Measurements from ENCODE around the gene PRLR. TPM values are rescaled to one million over a fixed set of nuclear protein-coding genes. Genes with fewer than 3 reads are reported as not detected.

PRLR gene
- total RNA-seq, 1 experiment from 2014 or later: 2.5 TPM

DNA sequence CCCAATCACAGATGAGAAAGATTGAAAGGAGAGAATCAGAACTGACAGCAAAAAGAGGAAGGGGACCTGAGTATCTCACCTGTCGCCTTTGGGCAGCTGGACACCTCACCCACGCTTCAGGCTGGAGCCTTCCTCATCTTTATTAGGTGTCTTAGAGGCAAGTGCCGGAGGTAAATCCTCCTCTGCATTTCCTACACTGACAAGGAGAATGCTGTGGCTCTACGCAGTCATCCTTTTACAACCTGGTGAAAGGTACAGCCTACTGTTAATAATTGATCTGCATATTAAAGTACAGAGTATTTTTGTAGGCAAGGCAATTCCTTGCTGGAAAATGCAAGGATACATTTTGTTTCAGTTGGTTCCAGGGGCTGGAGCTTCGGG is 34.8 kb downstream of the PRLR start:
- WGBS (ENCODE audit: extremely low coverage, insufficient read length, low lambda C conversion rate): no CpG with 5 or more reads among the region's 5 CpGs
- no peak overlapping the region for H3T11ph ChIP-seq (ENCODE audit: low read length)
- H3K18ac ChIP-seq (ENCODE audit: insufficient read length, low read depth, low read length): no peak overlapping the region
- no peaks in the 10 kb centered on the region; a peak in 1 of 7 replicates for H3K36me3 Mint-ChIP-seq (ENCODE audit: insufficient read depth in 1 of 3, low read depth in 3 of 3)
- H3K9me3 ChIP-seq (ENCODE audit: control insufficient read depth, low read depth, low read length): no peaks in the 10 kb centered on the region
- H3K4me3 Mint-ChIP-seq: no peak overlapping the region
- no peaks in the 10 kb centered on the region for H3K79me1 ChIP-seq (ENCODE audit: insufficient read depth, low read depth, low read length, poor library complexity, severe bottlenecking)
- H3K4me1 ChIP-seq (ENCODE audit: insufficient read depth, low read length): no peaks in the 10 kb centered on the region
- no peak for DNase-seq
- no peak overlapping the region for H4K8ac ChIP-seq (replicated peaks; ENCODE audit: insufficient read length, low read depth, low read length)
- no peak overlapping the region for H3K9ac ChIP-seq (ENCODE audit: extremely low read depth, insufficient read length, low read length)
- H3K27ac Mint-ChIP-seq: no peak overlapping the region
- H3K4me1 Mint-ChIP-seq: peaks cover 7 to 9% of the 10 kb centered on the region in 2 experiments
- no peak overlapping the region for H4K91ac ChIP-seq (ENCODE audit: insufficient read length, low read depth, low read length)
- no peak overlapping the region for H2BK12ac ChIP-seq (ENCODE audit: insufficient read length, low read depth, low read length)
- no peak overlapping the region for H2BK5ac ChIP-seq (ENCODE audit: insufficient read length, low read length)
- H3K27me3 Mint-ChIP-seq (ENCODE audit: low read depth): peaks cover 2% of the 10 kb centered on the region
- no peak overlapping the region for H3K4me2 ChIP-seq (ENCODE audit: insufficient read depth, insufficient read length, low read length)
- H3K4ac ChIP-seq (ENCODE audit: low read depth, low read length): no peak overlapping the region
- no peak overlapping the region for H3K23ac ChIP-seq (ENCODE audit: insufficient read length, low read depth, low read length)
- H3K14ac ChIP-seq (ENCODE audit: insufficient read depth, low read length): no peak overlapping the region
- no peak overlapping the region for H3K56ac ChIP-seq (ENCODE audit: insufficient read length, low read depth, low read length)
- H3K23me2 ChIP-seq (ENCODE audit: insufficient read length, low read depth, low read length, poor library complexity, severe bottlenecking): no peaks in the 10 kb centered on the region
- H4K5ac ChIP-seq (ENCODE audit: insufficient read length, low read depth, low read length): no peak overlapping the region
- no peak overlapping the region for H2AK5ac ChIP-seq (ENCODE audit: insufficient read length, low read length)
- H3K27ac ChIP-seq (ENCODE audit: insufficient read length, low read depth, low read length): no peak overlapping the region
- H2AFZ ChIP-seq (ENCODE audit: low read length): no peak overlapping the region
- peaks cover 0 to 3% of the 10 kb centered on the region in 2 experiments; a peak in 1 of 5 replicates for H3K9me3 Mint-ChIP-seq
- H4K20me1 ChIP-seq (ENCODE audit: control insufficient read depth, insufficient read depth, insufficient read length): no peaks in the 10 kb centered on the region
- H3K79me2 ChIP-seq (ENCODE audit: insufficient read depth, low read length): no peaks in the 10 kb centered on the region
- H2BK15ac ChIP-seq (ENCODE audit: low read depth, low read length): no peak overlapping the region
- TF ChIP-seq, protein P1, sequence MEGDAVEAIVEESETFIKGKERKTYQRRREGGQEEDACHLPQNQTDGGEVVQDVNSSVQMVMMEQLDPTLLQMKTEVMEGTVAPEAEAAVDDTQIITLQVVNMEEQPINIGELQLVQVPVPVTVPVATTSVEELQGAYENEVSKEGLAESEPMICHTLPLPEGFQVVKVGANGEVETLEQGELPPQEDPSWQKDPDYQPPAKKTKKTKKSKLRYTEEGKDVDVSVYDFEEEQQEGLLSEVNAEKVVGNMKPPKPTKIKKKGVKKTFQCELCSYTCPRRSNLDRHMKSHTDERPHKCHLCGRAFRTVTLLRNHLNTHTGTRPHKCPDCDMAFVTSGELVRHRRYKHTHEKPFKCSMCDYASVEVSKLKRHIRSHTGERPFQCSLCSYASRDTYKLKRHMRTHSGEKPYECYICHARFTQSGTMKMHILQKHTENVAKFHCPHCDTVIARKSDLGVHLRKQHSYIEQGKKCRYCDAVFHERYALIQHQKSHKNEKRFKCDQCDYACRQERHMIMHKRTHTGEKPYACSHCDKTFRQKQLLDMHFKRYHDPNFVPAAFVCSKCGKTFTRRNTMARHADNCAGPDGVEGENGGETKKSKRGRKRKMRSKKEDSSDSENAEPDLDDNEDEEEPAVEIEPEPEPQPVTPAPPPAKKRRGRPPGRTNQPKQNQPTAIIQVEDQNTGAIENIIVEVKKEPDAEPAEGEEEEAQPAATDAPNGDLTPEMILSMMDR (conservative IDR thresholded peaks at IDR 0.05): no peak
- H2BK20ac ChIP-seq (ENCODE audit: low read depth, low read length, poor library complexity, severe bottlenecking): no peak overlapping the region
- H3K27me3 ChIP-seq (ENCODE audit: insufficient read depth, low read length): no peaks in the 10 kb centered on the region
- no peak overlapping the region for H2BK120ac ChIP-seq (ENCODE audit: low read depth, low read length, poor library complexity, severe bottlenecking)
